ENCODE data around the gene CACNA1C.

The CACNA1C gene

GRCh38 chr12:2614341-2614740 lies 561.6 kb downstream of the CACNA1C start:
- ATAC-seq: no peak

- ATAC-seq: no peak
Observed at GRCh38 chr12:2615665-2616402, 563.0 kb downstream of the CACNA1C start.

GRCh38 chr12:2616763-2617162 lies 564.0 kb downstream of the CACNA1C start:
- no peak for ATAC-seq

- ATAC-seq: no peak
Observed at GRCh38 chr12:2617365-2617764, 564.6 kb downstream of the CACNA1C start.

- no peak for ATAC-seq
Observed at GRCh38 chr12:2618291-2618995, 565.7 kb downstream of the CACNA1C start.

- ATAC-seq: no peak
Observed at GRCh38 chr12:2619136-2619535, 566.3 kb downstream of the CACNA1C start.

GRCh38 chr12:2622460-2622859 lies 569.7 kb downstream of the CACNA1C start:
- no peak for ATAC-seq

GRCh38 chr12:2623472-2623871 lies 570.7 kb downstream of the CACNA1C start:
- no peak for ATAC-seq

- ATAC-seq: no peak
Observed at GRCh38 chr12:2624543-2625288, 571.9 kb downstream of the CACNA1C start.

- ATAC-seq: no peak
Observed at GRCh38 chr12:2625289-2625612, 572.5 kb downstream of the CACNA1C start.

GRCh38 chr12:2627076-2627834 lies 574.5 kb downstream of the CACNA1C start:
- no peak for ATAC-seq

GRCh38 chr12:2627835-2628191 lies 575.0 kb downstream of the CACNA1C start:
- no peak for ATAC-seq

- ATAC-seq: no peak
Observed at GRCh38 chr12:2628401-2628800, 575.6 kb downstream of the CACNA1C start.

GRCh38 chr12:2629051-2629450 lies 576.3 kb downstream of the CACNA1C start:
- ATAC-seq: no peak

GRCh38 chr12:2631653-2632350 lies 579.0 kb downstream of the CACNA1C start:
- ATAC-seq: no peak

- no peak for ATAC-seq
Observed at GRCh38 chr12:2633176-2633824, 580.5 kb downstream of the CACNA1C start.

- no peak for ATAC-seq
Observed at GRCh38 chr12:2633825-2634200, 581.0 kb downstream of the CACNA1C start.

GRCh38 chr12:2634471-2634870 lies 581.7 kb downstream of the CACNA1C start:
- ATAC-seq: no peak

- ATAC-seq: no peak
Observed at GRCh38 chr12:2636741-2637340, 584.1 kb downstream of the CACNA1C start.

- no peak for ATAC-seq
Observed at GRCh38 chr12:2637371-2637770, 584.6 kb downstream of the CACNA1C start.

- no peak for ATAC-seq
Observed at GRCh38 chr12:2638273-2639019, 585.7 kb downstream of the CACNA1C start.
